Cardiac septum (tissue), 1 donor: ENCODE data around the gene KCNJ5. TPM values are rescaled to one million over a fixed set of nuclear protein-coding genes. Genes with fewer than 3 reads are reported as not detected.
"Not testable (repeated sequence)": the region's sequence is repeated elsewhere in the genome, so short reads cannot be mapped to it uniquely, and the experiment has no call there.

ENCODE experiments used
- DNase-seq: peaks from one replicate; pipeline ENCODE4 v3.0.0-alpha.2; 2020; ENCODE audit warnings: low spot score
- intact Hi-C: fragments of 100-400 bp; cut with DNase I; formaldehyde crosslinking; loops from one replicate; pipeline ENCODE4 v1.14.0; 2022
- total RNA-seq: library from RNA; stranded (reverse); fragmentation: NEBNext Ultra II Directional; extraction: Animal tissue kit (Norgen Biotek cat#: 25700); gene quantifications from one replicate; pipeline ENCODE4 v1.2.1, GENCODE V29; 2021
- donor health status: DM: no; HTN: no; CAD: no.

The KCNJ5 gene
- total RNA-seq, 1 donor from 2014 or later = 12.1 TPM

GRCh38 chr11:128906185-128907050 lies 15.3 kb downstream of the KCNJ5 start:
- no peak for DNase-seq
- intact Hi-C loops = no loop called here

- DNase-seq = no peak
- intact Hi-C loops = no loop called here
Measured at GRCh38 chr11:128907585-128907984, 16.4 kb downstream of the KCNJ5 start.

GRCh38 chr11:128908391-128909246 lies 17.5 kb downstream of the KCNJ5 start:
- peak; percentile 88 for DNase-seq
- intact Hi-C loops = no loop called here

- intact Hi-C loops = no loop called here
- no peak for DNase-seq
Measured at GRCh38 chr11:128909438-128910125, 18.4 kb downstream of the KCNJ5 start.

GRCh38 chr11:128910576-128910975 lies 19.4 kb downstream of the KCNJ5 start:
- intact Hi-C loops = no loop called here

GRCh38 chr11:128911239-128911638 lies 20.1 kb downstream of the KCNJ5 start:
- DNase-seq = no peak
- intact Hi-C loops = no loop called here

More at GRCh38 chr11:128910576-128910975, 19.4 kb downstream of the KCNJ5 start:
- no peak for DNase-seq

- intact Hi-C loops = no loop called here
- DNase-seq = no peak
Measured at GRCh38 chr11:128911701-128912100, 20.5 kb downstream of the KCNJ5 start.

GRCh38 chr11:128913806-128914205 lies 22.6 kb downstream of the KCNJ5 start:
- intact Hi-C loops = no loop called here
- DNase-seq = no peak

GRCh38 chr11:128914216-128915148 lies 23.3 kb downstream of the KCNJ5 start:
- intact Hi-C loops = no loop called here
- no peak for DNase-seq

GRCh38 chr11:128915149-128915521 lies 24.0 kb downstream of the KCNJ5 start:
- intact Hi-C loops = no loop called here

GRCh38 chr11:128916037-128916572 lies 24.9 kb downstream of the KCNJ5 start:
- intact Hi-C loops = no loop called here
- no peak for DNase-seq

More at GRCh38 chr11:128915149-128915521, 24.0 kb downstream of the KCNJ5 start:
- DNase-seq = no peak

GRCh38 chr11:128916681-128917080 lies 25.5 kb downstream of the KCNJ5 start:
- intact Hi-C loops = no loop called here
- no peak for DNase-seq

GRCh38 chr11:128917144-128917724 lies 26.1 kb downstream of the KCNJ5 start:
- DNase-seq = no peak
- intact Hi-C loops = no loop called here

- intact Hi-C loops = no loop called here
- peak; percentile 71 for DNase-seq
Measured at GRCh38 chr11:128919216-128919615, 28.1 kb downstream of the KCNJ5 start.

- intact Hi-C loops = not testable (repeated sequence)
- peak; percentile 29 for DNase-seq
Measured at GRCh38 chr11:128919635-128920034, 28.5 kb downstream of the KCNJ5 start.

- peak; percentile 57 for DNase-seq
- intact Hi-C loops = no loop called here
Measured at GRCh38 chr11:128920666-128921065, 29.5 kb downstream of the KCNJ5 start.

GRCh38 chr11:128921793-128922192 lies 30.6 kb downstream of the KCNJ5 start:
- intact Hi-C loops = no loop called here
- DNase-seq = no peak

GRCh38 chr11:128924104-128924503 lies 32.9 kb downstream of the KCNJ5 start:
- intact Hi-C loops = no loop called here
- DNase-seq = peak; percentile 69
